K562 (cell line): ENCODE results near the gene DAZAP1. TPM values are rescaled to one million over a fixed set of nuclear protein-coding genes. Genes with fewer than 3 reads are reported as not detected.
A peak's percentile ranks its signal among the peaks of the same experiment; 100 is the strongest.

ENCODE experiments used
- ATAC-seq: fragments of 200-7000 bp; cut with Tn5 transposase; 3 replicates; pipeline ENCODE4 v1.9.1; 2020; ENCODE audit warnings: moderate library complexity
- BruUV-seq: library from RNA; stranded (reverse); fragments of 400-500 nt; replicated peaks from 2 replicates; lab custom pipeline; 2021; lab: Mats Ljungman, UMichigan
- CTCF ChIA-PET: fragments of 300-600 bp; formaldehyde crosslinking; extraction: SDS; loops from one replicate; lab custom pipeline; 2021; ENCODE audit warnings: low intra/inter-chr PET ratio; lab: Yijun Ruan, JAX
- POLR2A ChIA-PET: fragments of 300-600, 350-650 bp; sonication (Branson Sonifier 250); formaldehyde crosslinking; extraction: SDS; loops from one replicate; lab custom pipeline; 2021; ENCODE audit warnings: antibody characterized with exemption, inconsistent platforms; lab: Yijun Ruan, JAX
- DNase-seq, 4 experiments: peaks; one replicate each; pipeline versions ENCODE4 v3.0.0 to v3.0.0-alpha.2; 2011 to 2018; ENCODE audit warnings: low spot score in 3 of 4, mixed read lengths in 3 of 4; ENCODE audit errors: extremely low read depth in 1 of 4
- FAIRE-seq: peaks from 2 replicates; lab custom pipeline; 2011; peaks lifted over from hg19 to GRCh38; lab: Jason Lieb, UNC
- H2AFZ ChIP-seq: 2 replicates; pipeline ENCODE4 v1.6.0; 2011; ENCODE audit warnings: low read depth, low read length, control low read depth, inconsistent platforms
- H3K27ac ChIP-seq: fragments of 200-600 bp; 3 replicates; pipeline ENCODE4 v1.8.0; 2011; ENCODE audit warnings: low read depth, mild to moderate bottlenecking, control low read depth, inconsistent platforms, low read length, moderate library complexity, mixed read lengths; ENCODE audit errors: extremely low read depth
- H3K27me3 ChIP-seq, 2 experiments: fragments of 300-600 bp in 1 of 2; 2 replicates in 1 of 2; 3 replicates in 1 of 2; pipeline versions ENCODE4 v1.6.0 to v1.8.0; 2011; ENCODE audit warnings: inconsistent platforms in 2 of 2, low read length in 2 of 2, mild to moderate bottlenecking in 1 of 2, mixed read lengths in 1 of 2, moderate library complexity in 1 of 2; ENCODE audit not compliant: control insufficient read depth in 2 of 2, insufficient read depth in 2 of 2
- H3K36me3 ChIP-seq: fragments of 300-600 bp; 3 replicates; pipeline ENCODE4 v1.8.0; 2011; ENCODE audit warnings: mild to moderate bottlenecking, low read length, inconsistent platforms; ENCODE audit not compliant: control insufficient read depth, insufficient read depth
- H3K4me1 ChIP-seq, 2 experiments: fragments of 200-600 bp in 1 of 2; replicated peaks in 1 of 2; 2 replicates in 1 of 2; 3 replicates in 1 of 2; pipeline versions ENCODE4 v1.5.1 to v1.8.0; 2011; ENCODE audit warnings: inconsistent platforms in 2 of 2, low read length in 2 of 2, mild to moderate bottlenecking in 1 of 2, mixed read lengths in 1 of 2, moderate library complexity in 1 of 2; ENCODE audit not compliant: control insufficient read depth in 2 of 2, insufficient read depth in 2 of 2
- H3K4me2 ChIP-seq: 2 replicates; pipeline ENCODE4 v1.6.1; 2011; ENCODE audit warnings: low read length, control low read depth, inconsistent platforms, mixed read lengths; ENCODE audit not compliant: insufficient read depth
- H3K4me3 ChIP-seq: fragments of 200-600 bp; sonication (generic), shearing (Covaris generic); 2 replicates; pipeline ENCODE4 v1.5.1; 2016; ENCODE audit warnings: control low read depth, inconsistent platforms
- H3K79me2 ChIP-seq: fragments of 200-600 bp; 3 replicates; pipeline ENCODE4 v1.8.0; 2011; ENCODE audit warnings: low read length, inconsistent platforms; ENCODE audit not compliant: control insufficient read depth, insufficient read depth
- H3K9ac ChIP-seq, 2 experiments: 2 replicates each; pipeline versions ENCODE4 v1.6.0 to v1.6.1; 2011; ENCODE audit warnings: low read depth in 2 of 2, low read length in 2 of 2, control low read depth in 1 of 2, inconsistent platforms in 1 of 2, mild to moderate bottlenecking in 1 of 2, mixed read lengths in 1 of 2; ENCODE audit not compliant: insufficient read depth in 1 of 2
- H3K9me1 ChIP-seq: one replicate; pipeline ENCODE4 v1.6.0; 2011; ENCODE audit warnings: inconsistent platforms, mild to moderate bottlenecking, low read length, moderate library complexity; ENCODE audit not compliant: control insufficient read depth, insufficient read depth
- H3K9me3 ChIP-seq: replicated peaks from 2 replicates; pipeline ENCODE4 v1.5.1; 2011; ENCODE audit warnings: low read depth, low read length, inconsistent platforms; ENCODE audit not compliant: control insufficient read depth, insufficient read depth
- H4K20me1 ChIP-seq: replicated peaks from 2 replicates; pipeline ENCODE4 v1.6.1; 2011; ENCODE audit warnings: low read length, inconsistent platforms, mixed read lengths; ENCODE audit not compliant: control insufficient read depth, insufficient read depth
- HNRNPL ChIP-seq: fragments of 200-400 bp; formaldehyde crosslinking; IDR thresholded peaks from 2 replicates; pipeline ENCODE4 v1.6.1; 2017; ENCODE audit warnings: low read depth, mild to moderate bottlenecking, low read length
- PCBP1 ChIP-seq: fragments of 200-400 bp; formaldehyde crosslinking; IDR thresholded peaks from 2 replicates; pipeline ENCODE4 v1.6.1; 2018; ENCODE audit warnings: mild to moderate bottlenecking, low read depth, low read length; ENCODE audit not compliant: poor library complexity, severe bottlenecking
- RBM22 ChIP-seq: fragments of 200-400 bp; formaldehyde crosslinking; IDR thresholded peaks from 2 replicates; pipeline ENCODE4 v1.6.1; 2018; ENCODE audit warnings: low read length, low read depth; ENCODE audit not compliant: poor library complexity, severe bottlenecking
- ZBTB7A ChIP-seq: IDR thresholded peaks from 2 replicates; pipeline ENCODE4 v1.6.1; 2011; ENCODE audit warnings: low read depth, mild to moderate bottlenecking, low read length, moderate library complexity, borderline replicate concordance; ENCODE audit not compliant: control insufficient read depth
- ZKSCAN3 ChIP-seq: fragments of 250-450 bp; sonication (Bioruptor Pico); IDR thresholded peaks from 2 replicates; pipeline ENCODE4 v1.4.0; 2020
- ZNF3 ChIP-seq: fragments of 250-450 bp; sonication (Bioruptor Pico); IDR thresholded peaks from 2 replicates; pipeline ENCODE4 v1.5.0; 2021; ENCODE audit warnings: mild to moderate bottlenecking, moderate library complexity
- WGBS: fragments of 100-300 bp; shearing (Covaris generic); methylation state at CpG from one replicate; pipeline ENCODE4 v1.1.6; 2016; ENCODE audit warnings: low coverage, mixed read lengths; ENCODE audit not compliant: insufficient coverage; ENCODE audit errors: missing lambda C conversion rate; 5-methylcytosine and 5-hydroxymethylcytosine counted together
- in situ Hi-C: fragments of 300-500 bp; cut with MboI; formaldehyde crosslinking; loops from 4 replicates; pipeline ENCODE4 v1.15.0; 2018; ENCODE audit warnings: inconsistent platforms, mixed read lengths
- intact Hi-C: fragments of 100-400 bp; cut with micrococcal nuclease; formaldehyde crosslinking; loops from 2 replicates; pipeline ENCODE4 v1.14.2; 2022
- polyA plus RNA-seq, 8 experiments: library from polyadenylated mRNA; depleted of rRNA in 4 of 8; stranded (reverse) in 5 of 8; unstranded in 3 of 8; fragments of >200 nt; fragmentation: Nextera tagmentation in 2 of 8; fragmentation: Illumina TruSeq in 1 of 8; extraction: Ambion mirVana in 2 of 8; extraction: Trizol in 1 of 8; gene quantifications; 2 replicates each; pipeline versions ENCODE4 v1.2.1 to v1.2.3, GENCODE V29; 2011 to 2014; ENCODE audit warnings: inconsistent platforms in 1 of 8, missing spikeins in 1 of 8
- total RNA-seq, 7 experiments: library from RNA; depleted of rRNA in 6 of 7; stranded (reverse); fragments of >200 nt in 6 of 7; fragmentation: Illumina TruSeq in 2 of 7; extraction: Trizol in 2 of 7; gene quantifications; 2 replicates each; pipeline versions ENCODE4 v1.2.1 to v1.2.3, GENCODE V29; 2011 to 2021; ENCODE audit warnings: low replicate concordance in 1 of 7
- TF ChIP-seq, protein P1 (sequence below), 2 experiments: IDR thresholded peaks; 2 replicates each; pipeline ENCODE4 v1.6.1; 2011; ENCODE audit warnings: borderline replicate concordance in 1 of 2, control low read depth in 1 of 2, low read depth in 1 of 2, low read length in 1 of 2, mild to moderate bottlenecking in 1 of 2, mixed read lengths in 1 of 2, moderate library complexity in 1 of 2; ENCODE audit not compliant: insufficient read depth in 1 of 2, insufficient read length in 1 of 2, poor library complexity in 1 of 2, severe bottlenecking in 1 of 2; ENCODE audit errors: extremely low read depth in 1 of 2

The DAZAP1 gene
- total and polyA plus RNA-seq, 9 of the 15 experiments (the other 6 are each of a cell fraction or from before 2014, with no cell fraction given), result 10.8 to 289 (median 142) TPM

DNA sequence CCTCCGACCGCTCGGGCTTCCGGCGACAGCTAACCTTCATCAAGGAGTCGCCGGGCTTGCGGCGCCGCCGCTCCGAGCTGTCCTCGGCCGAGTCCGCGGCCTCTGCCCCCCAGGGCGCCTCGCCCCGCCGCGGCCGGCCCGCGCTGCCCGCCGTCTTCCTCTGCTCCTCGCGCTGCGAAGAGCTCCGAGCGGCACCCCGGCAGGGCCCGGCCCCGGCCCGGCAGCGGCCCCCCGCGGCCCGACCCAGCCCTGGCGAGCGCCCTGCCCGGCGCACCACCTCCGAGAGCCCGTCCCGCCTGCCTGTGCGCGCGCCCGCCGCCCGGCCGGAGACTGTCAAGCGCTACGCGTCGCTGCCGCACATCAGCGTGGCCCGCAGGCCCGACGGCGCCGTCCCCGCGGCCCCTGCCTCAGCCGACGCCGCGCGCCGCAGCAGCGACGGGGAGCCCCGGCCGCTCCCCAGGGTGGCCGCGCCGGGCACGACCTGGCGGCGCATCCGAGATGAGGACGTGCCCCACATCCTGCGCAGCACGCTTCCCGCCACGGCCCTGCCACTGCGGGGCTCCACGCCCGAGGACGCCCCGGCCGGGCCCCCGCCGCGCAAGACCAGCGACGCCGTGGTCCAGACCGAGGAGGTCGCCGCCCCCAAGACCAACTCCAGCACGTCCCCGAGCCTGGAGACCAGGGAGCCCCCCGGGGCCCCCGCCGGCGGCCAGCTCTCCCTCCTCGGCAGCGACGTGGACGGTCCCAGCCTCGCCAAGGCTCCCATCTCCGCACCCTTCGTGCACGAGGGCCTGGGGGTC, 62.1 kb downstream of the DAZAP1 start:
- no peak overlapping the region for H3K9ac ChIP-seq
- peaks cover 14% of the 10 kb centered on the region for H4K20me1 ChIP-seq
- H3K4me2 ChIP-seq, result no peak overlapping the region
- peaks cover 3% of the 10 kb centered on the region; the same call in 1 of the 3 replicates for H3K36me3 ChIP-seq
- H3K27me3 ChIP-seq, result no peaks in the 10 kb centered on the region
- ChIA-PET CTCF (no interaction called here), POLR2A (no interaction called here)
- 67% methylated on average over 20 of the region's 117 CpGs for WGBS
- H3K27ac ChIP-seq, result no peak overlapping the region
- BruUV-seq, result no TSS peak
- intact Hi-C loops, result no loop called here
- no peaks in the 10 kb centered on the region for H3K9me3 ChIP-seq
- H3K9me1 ChIP-seq, result no peaks in the 10 kb centered on the region
- H3K4me1 ChIP-seq, result peaks cover 6 to 81% of the 10 kb centered on the region in 2 experiments; a peak in 4 of 5 replicates
- TF ChIP-seq, protein P1, sequence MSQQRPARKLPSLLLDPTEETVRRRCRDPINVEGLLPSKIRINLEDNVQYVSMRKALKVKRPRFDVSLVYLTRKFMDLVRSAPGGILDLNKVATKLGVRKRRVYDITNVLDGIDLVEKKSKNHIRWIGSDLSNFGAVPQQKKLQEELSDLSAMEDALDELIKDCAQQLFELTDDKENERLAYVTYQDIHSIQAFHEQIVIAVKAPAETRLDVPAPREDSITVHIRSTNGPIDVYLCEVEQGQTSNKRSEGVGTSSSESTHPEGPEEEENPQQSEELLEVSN (IDR thresholded peaks at IDR 0.05; ENCODE audit: borderline replicate concordance in 1 of 2, extremely low read depth in 1 of 2, insufficient read depth in 1 of 2, insufficient read length in 1 of 2, low read depth in 1 of 2, low read length in 1 of 2, poor library complexity in 1 of 2, severe bottlenecking in 1 of 2), result peak in 1 of 2 experiments; percentile 21
- no peak for TF ChIP-seq ZKSCAN3 (CRISPR knock-in tag)
- no peak for FAIRE-seq
- in situ Hi-C loops, result no loop called here
- H3K79me2 ChIP-seq, result peaks cover 21% of the 10 kb centered on the region
- no peak for ATAC-seq
- no peak overlapping the region for H3K4me3 ChIP-seq
- H2AFZ ChIP-seq, result no peak overlapping the region
- no peak for DNase-seq

- CTCF ChIA-PET, result no interaction called here
Observed at GRCh38 chr19:1470055-1470304, 62.6 kb downstream of the DAZAP1 start.

More at GRCh38 chr19:1470055-1470304, 62.6 kb downstream of the DAZAP1 start:
- 70% methylated on average over 9 of the region's 22 CpGs for WGBS
- Histone ChIP-seq H2AFZ (no peak overlapping the region), H3K36me3 (peaks cover 8% of the 10 kb centered on the region; the same call in 1 of the 3 replicates), H4K20me1 (peaks cover 14% of the 10 kb centered on the region), H3K27ac (no peak overlapping the region), H3K79me2 (peaks cover 26% of the 10 kb centered on the region), H3K9ac (no peak overlapping the region; a peak in 1 of 4 replicates), H3K9me3 (no peaks in the 10 kb centered on the region), H3K4me2 (no peak overlapping the region), H3K4me3 (no peak overlapping the region), H3K4me1 (peaks cover 6 to 85% of the 10 kb centered on the region in 2 experiments; a peak in 4 of 5 replicates), H3K9me1 (no peaks in the 10 kb centered on the region), H3K27me3 (no peaks in the 10 kb centered on the region)
- TF ChIP-seq PCBP1 (peak; percentile 30), RBM22 (peak; percentile 82), HNRNPL (0 out of 2 replicates have a peak, but pooled peaks have one; percentile 26), ZBTB7A (no peak), ZNF3 (no peak)
- POLR2A ChIA-PET, result interaction anchor here (0.6 kb wide), 1 partner anchor 50 kb away, joined by 3 read pairs; no protein-coding TSS in a partner anchor
- intact Hi-C loops, result no loop called here
- DNase-seq (no peak), FAIRE-seq (no peak), ATAC-seq (no peak)
- in situ Hi-C loops, result no loop called here
- BruUV-seq, result no TSS peak
